Measurements from ENCODE around the gene KLF5. TPM values are rescaled to one million over a fixed set of nuclear protein-coding genes. Genes with fewer than 3 reads are reported as not detected.

The KLF5 gene
- total RNA-seq, 1 donor from 2014 or later: 2.4 TPM

- H3K9me3 Mint-ChIP-seq (ENCODE audit: unreplicated experiment): no peaks in the 10 kb centered on the region
- no peak for TF ChIP-seq CTCF (IDR thresholded peaks at IDR 0.05; ENCODE audit: unreplicated experiment)
- peak overlapping the region; percentile 87 for H3K27ac Mint-ChIP-seq (ENCODE audit: unreplicated experiment)
- no peak overlapping the region for H3K4me3 Mint-ChIP-seq (ENCODE audit: unreplicated experiment)
- H3K4me1 Mint-ChIP-seq (ENCODE audit: unreplicated experiment): peaks cover 4% of the 10 kb centered on the region
- H3K36me3 Mint-ChIP-seq (ENCODE audit: low read depth, unreplicated experiment): peaks cover 9% of the 10 kb centered on the region
- peaks cover 2% of the 10 kb centered on the region for H3K27me3 Mint-ChIP-seq (ENCODE audit: unreplicated experiment)
- DNase-seq (ENCODE audit: low spot score): no peak
These were observed 31.5 kb downstream of the KLF5 start for GRCh38 chr13:73090116-73090822.

GRCh38 chr13:73090823-73091187 lies 32.0 kb downstream of the KLF5 start:
- Mint-ChIP-seq H3K9me3 (ENCODE audit: unreplicated experiment) (no peaks in the 10 kb centered on the region), H3K27ac (ENCODE audit: unreplicated experiment) (no peak overlapping the region), H3K27me3 (ENCODE audit: unreplicated experiment) (peaks cover 3% of the 10 kb centered on the region), H3K36me3 (ENCODE audit: low read depth, unreplicated experiment) (peaks cover 9% of the 10 kb centered on the region), H3K4me3 (ENCODE audit: unreplicated experiment) (no peak overlapping the region), H3K4me1 (ENCODE audit: unreplicated experiment) (peaks cover 4% of the 10 kb centered on the region)
- no peak for TF ChIP-seq CTCF (IDR thresholded peaks at IDR 0.05; ENCODE audit: unreplicated experiment)
- no peak for DNase-seq (ENCODE audit: low spot score)

- H3K36me3 Mint-ChIP-seq (ENCODE audit: low read depth, unreplicated experiment): peaks cover 9% of the 10 kb centered on the region
- H3K4me3 Mint-ChIP-seq (ENCODE audit: unreplicated experiment): no peak overlapping the region
These were observed 34.0 kb downstream of the KLF5 start for GRCh38 chr13:73092829-73093228.

GRCh38 chr13:73096173-73096572 lies 37.4 kb downstream of the KLF5 start:
- no peaks in the 10 kb centered on the region for H3K9me3 Mint-ChIP-seq (ENCODE audit: unreplicated experiment)

More at GRCh38 chr13:73092829-73093228, 34.0 kb downstream of the KLF5 start:
- Mint-ChIP-seq H3K27me3 (ENCODE audit: unreplicated experiment) (peaks cover 3% of the 10 kb centered on the region), H3K9me3 (ENCODE audit: unreplicated experiment) (no peaks in the 10 kb centered on the region), H3K27ac (ENCODE audit: unreplicated experiment) (no peak overlapping the region), H3K4me1 (ENCODE audit: unreplicated experiment) (peaks cover 4% of the 10 kb centered on the region)
- no peak for TF ChIP-seq CTCF (IDR thresholded peaks at IDR 0.05; ENCODE audit: unreplicated experiment)
- no peak for DNase-seq (ENCODE audit: low spot score)

More at GRCh38 chr13:73096173-73096572, 37.4 kb downstream of the KLF5 start:
- no peak for DNase-seq (ENCODE audit: low spot score)
- Mint-ChIP-seq H3K4me1 (ENCODE audit: unreplicated experiment) (no peaks in the 10 kb centered on the region), H3K4me3 (ENCODE audit: unreplicated experiment) (no peak overlapping the region), H3K27ac (ENCODE audit: unreplicated experiment) (no peak overlapping the region), H3K36me3 (ENCODE audit: low read depth, unreplicated experiment) (peaks cover 4% of the 10 kb centered on the region), H3K27me3 (ENCODE audit: unreplicated experiment) (peaks cover 3% of the 10 kb centered on the region)
- TF ChIP-seq CTCF (IDR thresholded peaks at IDR 0.05; ENCODE audit: unreplicated experiment): no peak
